Measurements from ENCODE around the gene GDPD4. TPM values are rescaled to one million over a fixed set of nuclear protein-coding genes. Genes with fewer than 3 reads are reported as not detected.

GDPD4 gene
- total and polyA plus RNA-seq, 3 experiments from 2014 or later = not detected

DNA sequence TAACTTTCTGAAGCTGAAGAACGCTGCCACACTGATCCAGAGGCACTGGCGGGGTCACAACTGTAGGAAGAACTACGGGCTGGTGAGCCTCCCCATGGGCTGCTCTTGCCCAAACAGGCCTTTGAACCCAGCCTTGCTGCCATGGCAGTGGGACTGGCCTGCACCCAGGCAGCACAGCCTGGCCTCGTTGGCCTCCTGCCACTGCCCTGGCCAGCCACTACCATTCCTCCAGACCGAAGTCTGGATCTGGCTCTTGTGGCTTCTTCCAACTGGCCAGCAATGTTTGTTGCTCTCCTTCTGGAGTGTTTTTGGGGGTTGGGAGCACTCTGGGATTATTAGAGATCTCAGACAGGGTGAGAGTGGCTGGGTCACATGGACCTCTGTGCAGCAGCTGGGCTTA, 122.4 kb downstream of the GDPD4 start:
- H3K4me1 ChIP-seq (ENCODE audit: insufficient read depth, low read length) = no peaks in the 10 kb centered on the region
- CTCF ChIA-PET = interaction anchor here (1.2 kb wide), 1 partner anchor 9 kb away, joined by 3 read pairs; no protein-coding TSS in a partner anchor
- peaks cover 0 to 2% of the 10 kb centered on the region in 2 donors for H3K27me3 Mint-ChIP-seq
- H3K27ac ChIP-seq (ENCODE audit: low read depth, low read length) = no peak overlapping the region
- no peaks in the 10 kb centered on the region for H3K36me3 Mint-ChIP-seq
- no peaks in the 10 kb centered on the region for H3K4me1 Mint-ChIP-seq
- H3K9me3 Mint-ChIP-seq = no peaks in the 10 kb centered on the region
- POLR2A ChIA-PET = no interaction called here
- no peaks in the 10 kb centered on the region for H3K27me3 ChIP-seq (ENCODE audit: insufficient read depth, low read length, poor library complexity, severe bottlenecking)
- DNase-seq = no peak
- no peak overlapping the region for H3K4me3 ChIP-seq (ENCODE audit: low read length)
- H3K4me3 Mint-ChIP-seq = no peak overlapping the region
- H3K36me3 ChIP-seq (ENCODE audit: insufficient read depth, low read length) = no peaks in the 10 kb centered on the region
- H3K9me3 ChIP-seq (ENCODE audit: low read length) = no peaks in the 10 kb centered on the region
- no peak overlapping the region for H3K27ac Mint-ChIP-seq

GRCh38 chr11:77178150-77178549, 123.3 kb downstream of the GDPD4 start:
- Histone ChIP-seq H3K27me3 (ENCODE audit: insufficient read depth, low read length, poor library complexity, severe bottlenecking) (no peaks in the 10 kb centered on the region), H3K9me3 (ENCODE audit: low read length) (no peaks in the 10 kb centered on the region), H3K4me3 (ENCODE audit: low read length) (no peak overlapping the region), H3K4me1 (ENCODE audit: insufficient read depth, low read length) (no peaks in the 10 kb centered on the region), H3K27ac (ENCODE audit: low read depth, low read length) (no peak overlapping the region), H3K36me3 (ENCODE audit: insufficient read depth, low read length) (no peaks in the 10 kb centered on the region)
- Mint-ChIP-seq H3K9me3 (no peaks in the 10 kb centered on the region), H3K36me3 (no peaks in the 10 kb centered on the region), H3K4me3 (no peak overlapping the region), H3K27me3 (peaks cover 0 to under 1% of the 10 kb centered on the region in 2 donors), H3K27ac (no peak overlapping the region), H3K4me1 (no peaks in the 10 kb centered on the region)
- ChIA-PET CTCF (no interaction called here), POLR2A (no interaction called here)
- DNase-seq = no peak

- Mint-ChIP-seq H3K9me3 (no peaks in the 10 kb centered on the region), H3K27ac (peak overlapping the region in 1 of 8 donors; percentile 75), H3K4me3 (no peak overlapping the region), H3K27me3 (no peaks in the 10 kb centered on the region), H3K4me1 (no peaks in the 10 kb centered on the region), H3K36me3 (no peaks in the 10 kb centered on the region)
- CTCF ChIA-PET = interaction anchor here (1.4 kb wide), 1 partner anchor 11 kb away, joined by 4 read pairs; no protein-coding TSS in a partner anchor
- Histone ChIP-seq H3K4me3 (ENCODE audit: low read length) (no peak overlapping the region), H3K27me3 (ENCODE audit: insufficient read depth, low read length, poor library complexity, severe bottlenecking) (no peaks in the 10 kb centered on the region), H3K27ac (ENCODE audit: low read depth, low read length) (no peak overlapping the region), H3K36me3 (ENCODE audit: insufficient read depth, low read length) (no peaks in the 10 kb centered on the region), H3K9me3 (ENCODE audit: low read length) (no peaks in the 10 kb centered on the region), H3K4me1 (ENCODE audit: insufficient read depth, low read length) (no peaks in the 10 kb centered on the region)
- DNase-seq = no peak
- POLR2A ChIA-PET = no interaction called here
Measured at GRCh38 chr11:77176996-77177395, 124.5 kb downstream of the GDPD4 start.

- no peaks in the 10 kb centered on the region for H3K36me3 ChIP-seq (ENCODE audit: insufficient read depth, low read length)
- H3K9me3 ChIP-seq (ENCODE audit: low read length) = no peaks in the 10 kb centered on the region
- peak overlapping the region in 1 of 8 donors; percentile 71 for H3K27ac Mint-ChIP-seq
- no peaks in the 10 kb centered on the region for H3K36me3 Mint-ChIP-seq
- H3K4me1 Mint-ChIP-seq = no peaks in the 10 kb centered on the region
- H3K27me3 Mint-ChIP-seq = no peaks in the 10 kb centered on the region
- H3K4me1 ChIP-seq (ENCODE audit: insufficient read depth, low read length) = no peaks in the 10 kb centered on the region
- H3K27ac ChIP-seq (ENCODE audit: low read depth, low read length) = no peak overlapping the region
- H3K27me3 ChIP-seq (ENCODE audit: insufficient read depth, low read length, poor library complexity, severe bottlenecking) = no peaks in the 10 kb centered on the region
- CTCF ChIA-PET = interaction anchor here (1.4 kb wide), 1 partner anchor 12 kb away, joined by 4 read pairs; no protein-coding TSS in a partner anchor
- DNase-seq = no peak
- H3K4me3 Mint-ChIP-seq = no peak overlapping the region
- POLR2A ChIA-PET = no interaction called here
- H3K9me3 Mint-ChIP-seq = no peaks in the 10 kb centered on the region
- H3K4me3 ChIP-seq (ENCODE audit: low read length) = no peak overlapping the region
Measured at GRCh38 chr11:77175869-77176539, 125.5 kb downstream of the GDPD4 start.

DNA sequence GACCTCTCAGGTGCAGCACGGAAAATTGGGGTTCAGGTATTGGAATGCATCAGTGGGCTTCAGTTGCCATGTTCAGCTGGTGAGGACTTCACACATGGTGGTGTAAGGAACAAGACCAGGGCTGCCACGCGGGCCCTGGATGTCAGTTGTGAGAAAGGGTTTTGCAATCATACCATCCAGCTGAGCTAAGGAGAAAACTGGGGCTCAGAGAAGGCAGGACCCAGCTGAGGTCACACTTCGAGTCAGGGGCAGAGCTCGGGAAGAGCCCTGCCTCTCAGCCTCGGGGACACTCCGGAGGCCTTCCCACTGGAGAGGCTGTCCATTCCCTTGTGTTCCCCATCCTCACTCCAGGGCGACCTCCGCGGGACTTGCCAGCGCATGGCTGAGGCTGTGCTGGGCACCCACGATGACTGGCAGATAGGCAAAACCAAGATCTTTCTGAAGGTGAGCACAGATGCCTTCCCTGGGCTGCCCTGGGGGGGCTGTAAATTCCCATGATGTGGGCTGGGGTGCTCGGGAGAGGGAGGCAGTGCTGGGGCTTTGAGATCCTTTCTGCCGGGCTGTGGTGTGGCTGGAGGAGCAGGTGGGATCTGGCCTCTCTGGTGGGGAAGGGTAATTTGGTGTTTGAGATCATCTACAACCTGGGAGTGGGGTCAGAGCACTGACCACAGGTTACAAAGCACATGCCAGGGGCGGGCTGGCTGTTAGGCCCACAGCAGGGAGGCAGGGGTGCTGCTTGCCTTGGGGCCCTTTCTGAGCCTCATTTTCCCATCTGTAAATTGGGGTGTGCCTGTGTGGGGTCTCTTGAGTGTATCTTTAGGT, 126.3 kb downstream of the GDPD4 start:
- CTCF ChIA-PET = interaction anchor here (1.0 to 1.4 kb wide), 2 partner anchors 13 to 14 kb away, joined by 3 to 4 read pairs; no protein-coding TSS in a partner anchor
- H3K27ac Mint-ChIP-seq = peak overlapping the region in 1 of 8 donors; percentile 2
- no peak for DNase-seq
- no peak overlapping the region for H3K27ac ChIP-seq (ENCODE audit: low read depth, low read length)
- no peaks in the 10 kb centered on the region for H3K4me1 Mint-ChIP-seq
- H3K36me3 ChIP-seq (ENCODE audit: insufficient read depth, low read length) = no peaks in the 10 kb centered on the region
- H3K9me3 ChIP-seq (ENCODE audit: low read length) = no peaks in the 10 kb centered on the region
- no peaks in the 10 kb centered on the region for H3K4me1 ChIP-seq (ENCODE audit: insufficient read depth, low read length)
- H3K27me3 Mint-ChIP-seq = no peaks in the 10 kb centered on the region
- H3K9me3 Mint-ChIP-seq = no peaks in the 10 kb centered on the region
- H3K36me3 Mint-ChIP-seq = no peaks in the 10 kb centered on the region
- H3K4me3 Mint-ChIP-seq = no peak overlapping the region
- H3K27me3 ChIP-seq (ENCODE audit: insufficient read depth, low read length, poor library complexity, severe bottlenecking) = no peaks in the 10 kb centered on the region
- H3K4me3 ChIP-seq (ENCODE audit: low read length) = no peak overlapping the region
- POLR2A ChIA-PET = interaction anchor here (0.5 kb wide), 1 partner anchor 458 kb away, joined by 3 read pairs; no protein-coding TSS in a partner anchor

GRCh38 chr11:77174559-77174958, 126.9 kb downstream of the GDPD4 start:
- Mint-ChIP-seq H3K36me3 (no peaks in the 10 kb centered on the region), H3K4me3 (no peak overlapping the region), H3K4me1 (no peaks in the 10 kb centered on the region), H3K27ac (no peak overlapping the region), H3K9me3 (no peaks in the 10 kb centered on the region), H3K27me3 (no peaks in the 10 kb centered on the region)
- Histone ChIP-seq H3K4me1 (ENCODE audit: insufficient read depth, low read length) (no peaks in the 10 kb centered on the region), H3K27ac (ENCODE audit: low read depth, low read length) (no peak overlapping the region), H3K36me3 (ENCODE audit: insufficient read depth, low read length) (no peaks in the 10 kb centered on the region), H3K4me3 (ENCODE audit: low read length) (no peak overlapping the region), H3K27me3 (ENCODE audit: insufficient read depth, low read length, poor library complexity, severe bottlenecking) (no peaks in the 10 kb centered on the region), H3K9me3 (ENCODE audit: low read length) (no peaks in the 10 kb centered on the region)
- CTCF ChIA-PET = interaction anchor here (1.0 kb wide), 1 partner anchor 15 kb away, joined by 3 read pairs; no protein-coding TSS in a partner anchor
- DNase-seq = no peak
- POLR2A ChIA-PET = interaction anchor here (0.5 kb wide), 1 partner anchor 459 kb away, joined by 3 read pairs; no protein-coding TSS in a partner anchor

DNA sequence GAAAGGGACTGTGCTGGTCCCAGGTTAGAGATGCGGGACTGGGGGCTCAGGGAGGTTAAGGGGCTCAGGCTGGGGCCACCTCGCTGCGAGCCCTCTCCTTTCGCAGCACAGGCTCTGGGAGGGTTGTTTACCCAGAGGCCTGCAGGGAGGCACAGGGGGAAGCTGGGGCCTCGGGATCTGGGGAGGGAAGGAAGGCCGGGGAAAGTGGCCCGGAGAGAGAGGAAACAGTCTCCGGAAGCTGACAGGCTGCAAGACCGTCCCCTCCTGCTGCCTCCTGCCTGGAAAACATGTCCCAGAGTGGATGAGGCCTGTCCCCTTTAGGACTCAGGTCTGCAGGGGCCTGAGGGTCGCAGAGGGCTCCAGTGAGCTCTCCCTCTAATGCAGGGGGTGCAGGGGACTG, 128.0 kb downstream of the GDPD4 start:
- H3K4me3 Mint-ChIP-seq = no peak overlapping the region
- no peaks in the 10 kb centered on the region for H3K36me3 Mint-ChIP-seq
- no peak overlapping the region for H3K27ac Mint-ChIP-seq
- H3K9me3 Mint-ChIP-seq = no peaks in the 10 kb centered on the region
- Histone ChIP-seq H3K4me3 (ENCODE audit: low read length) (no peak overlapping the region), H3K4me1 (ENCODE audit: insufficient read depth, low read length) (no peaks in the 10 kb centered on the region), H3K27ac (ENCODE audit: low read depth, low read length) (no peak overlapping the region), H3K27me3 (ENCODE audit: insufficient read depth, low read length, poor library complexity, severe bottlenecking) (no peaks in the 10 kb centered on the region), H3K36me3 (ENCODE audit: insufficient read depth, low read length) (no peaks in the 10 kb centered on the region), H3K9me3 (ENCODE audit: low read length) (no peaks in the 10 kb centered on the region)
- ChIA-PET CTCF (no interaction called here), POLR2A (no interaction called here)
- no peaks in the 10 kb centered on the region for H3K4me1 Mint-ChIP-seq
- peaks cover 0 to 2% of the 10 kb centered on the region in 2 donors for H3K27me3 Mint-ChIP-seq
- DNase-seq = no peak

DNA sequence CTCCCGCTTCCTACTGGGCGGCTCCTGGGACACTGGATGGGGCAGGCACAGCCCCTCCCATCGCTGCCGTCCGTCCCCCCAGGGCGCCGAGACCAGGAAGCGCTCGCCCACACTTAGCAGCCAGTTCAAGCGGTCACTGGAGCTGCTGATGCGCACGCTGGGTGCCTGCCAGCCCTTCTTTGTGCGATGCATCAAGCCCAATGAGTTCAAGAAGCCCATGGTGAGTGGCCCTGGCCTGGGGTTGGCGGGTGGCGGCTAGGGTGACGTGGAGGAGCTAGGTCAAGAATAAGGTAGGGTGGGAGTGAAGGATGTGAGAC, 128.9 kb downstream of the GDPD4 start:
- H3K9me3 Mint-ChIP-seq = no peaks in the 10 kb centered on the region

More for the DNA sequence above, 128.9 kb downstream of the GDPD4 start:
- POLR2A ChIA-PET = no interaction called here
- Mint-ChIP-seq H3K27ac (no peak overlapping the region), H3K4me1 (no peaks in the 10 kb centered on the region), H3K36me3 (no peaks in the 10 kb centered on the region), H3K27me3 (peaks cover 0 to 2% of the 10 kb centered on the region in 2 donors), H3K4me3 (no peak overlapping the region)
- H3K36me3 ChIP-seq (ENCODE audit: insufficient read depth, low read length) = no peaks in the 10 kb centered on the region
- CTCF ChIA-PET = no interaction called here
- H3K4me1 ChIP-seq (ENCODE audit: insufficient read depth, low read length) = no peaks in the 10 kb centered on the region
- H3K27me3 ChIP-seq (ENCODE audit: insufficient read depth, low read length, poor library complexity, severe bottlenecking) = no peaks in the 10 kb centered on the region
- no peak for DNase-seq
- H3K4me3 ChIP-seq (ENCODE audit: low read length) = no peak overlapping the region
- no peak overlapping the region for H3K27ac ChIP-seq (ENCODE audit: low read depth, low read length)
- no peaks in the 10 kb centered on the region for H3K9me3 ChIP-seq (ENCODE audit: low read length)

All from CD8-positive, alpha-beta memory T cell (primary cell).